ENCODE results near the gene VSIG1. TPM values are rescaled to one million over a fixed set of nuclear protein-coding genes. Genes with fewer than 3 reads are reported as not detected.

VSIG1 gene
- total RNA-seq, 1 donor, result not detected

- H3K4me3 ChIP-seq (ENCODE audit: insufficient read depth, low read length), result no peak overlapping the region
- no peak for TF ChIP-seq CTCF (IDR thresholded peaks at IDR 0.05; ENCODE audit: extremely low read depth, low read depth, low read length)
- H3K4me2 ChIP-seq (ENCODE audit: insufficient read depth, low read length), result no peak overlapping the region
- peaks cover 6% of the 10 kb centered on the region for H3K27me3 ChIP-seq (ENCODE audit: insufficient read depth, low read length)
- H2AFZ ChIP-seq (ENCODE audit: low read length), result no peak overlapping the region
- peaks cover 18% of the 10 kb centered on the region for H3K79me2 ChIP-seq (ENCODE audit: insufficient read depth, low read length)
- H4K20me1 ChIP-seq (ENCODE audit: insufficient read depth, low read length), result no peaks in the 10 kb centered on the region
- peaks cover 7% of the 10 kb centered on the region for H3K36me3 ChIP-seq (ENCODE audit: insufficient read depth, low read length)
- no peaks in the 10 kb centered on the region for H3K9me3 ChIP-seq (ENCODE audit: low read depth, low read length)
- H3K4me1 ChIP-seq (ENCODE audit: insufficient read depth, low read length), result no peaks in the 10 kb centered on the region
- no peak overlapping the region for H3K27ac ChIP-seq (ENCODE audit: low read depth, low read length)
- DNase-seq (ENCODE audit: insufficient read length, low spot score, missing footprints), result no peak
Observed at GRCh38 chrX:108087792-108088191, 42.9 kb downstream of the VSIG1 start.

- Histone ChIP-seq H3K9me3 (ENCODE audit: low read depth, low read length) (no peaks in the 10 kb centered on the region), H3K4me2 (ENCODE audit: insufficient read depth, low read length) (no peak overlapping the region), H3K4me1 (ENCODE audit: insufficient read depth, low read length) (no peaks in the 10 kb centered on the region), H3K27ac (ENCODE audit: low read depth, low read length) (no peak overlapping the region), H4K20me1 (ENCODE audit: insufficient read depth, low read length) (no peaks in the 10 kb centered on the region), H3K4me3 (ENCODE audit: insufficient read depth, low read length) (no peak overlapping the region), H3K36me3 (ENCODE audit: insufficient read depth, low read length) (peaks cover 7% of the 10 kb centered on the region), H3K79me2 (ENCODE audit: insufficient read depth, low read length) (peaks cover 18% of the 10 kb centered on the region), H3K27me3 (ENCODE audit: insufficient read depth, low read length) (peaks cover 6% of the 10 kb centered on the region), H2AFZ (ENCODE audit: low read length) (no peak overlapping the region)
- TF ChIP-seq CTCF (IDR thresholded peaks at IDR 0.05; ENCODE audit: extremely low read depth, low read depth, low read length), result no peak
- no peak for DNase-seq (ENCODE audit: insufficient read length, low spot score, missing footprints)
Observed at GRCh38 chrX:108088511-108088910, 43.6 kb downstream of the VSIG1 start.

GRCh38 chrX:108090491-108091263 is 45.8 kb downstream of the VSIG1 start:
- H3K36me3 ChIP-seq (ENCODE audit: insufficient read depth, low read length), result peaks cover 7% of the 10 kb centered on the region
- no peaks in the 10 kb centered on the region for H3K4me1 ChIP-seq (ENCODE audit: insufficient read depth, low read length)
- H3K4me3 ChIP-seq (ENCODE audit: insufficient read depth, low read length), result peak overlapping the region; percentile 72
- H3K9me3 ChIP-seq (ENCODE audit: low read depth, low read length), result no peaks in the 10 kb centered on the region
- peak overlapping the region; percentile 79 for H2AFZ ChIP-seq (ENCODE audit: low read length)
- peaks cover 2% of the 10 kb centered on the region for H3K27me3 ChIP-seq (ENCODE audit: insufficient read depth, low read length)
- H3K4me2 ChIP-seq (ENCODE audit: insufficient read depth, low read length), result peak overlapping the region; percentile 75
- H4K20me1 ChIP-seq (ENCODE audit: insufficient read depth, low read length), result no peaks in the 10 kb centered on the region
- H3K79me2 ChIP-seq (ENCODE audit: insufficient read depth, low read length), result peaks cover 18% of the 10 kb centered on the region
- DNase-seq (ENCODE audit: insufficient read length, low spot score, missing footprints), result no peak
- no peak for TF ChIP-seq CTCF (IDR thresholded peaks at IDR 0.05; ENCODE audit: extremely low read depth, low read depth, low read length)
- peak overlapping the region; percentile 86 for H3K27ac ChIP-seq (ENCODE audit: low read depth, low read length)

GRCh38 chrX:108091264-108091877 is 46.5 kb downstream of the VSIG1 start, which contains the start of the genes ATG4A and PSMD10:
Gene ATG4A, plus strand, starts transcription at chrX:108091778. Its CDS starts 49 bp downstream, at chrX:108091827.
Gene PSMD10, minus strand, starts transcription at chrX:108091542. Its CDS starts 22 bp downstream, at chrX:108091520.
- Histone ChIP-seq H3K79me2 (ENCODE audit: insufficient read depth, low read length) (peaks cover 18% of the 10 kb centered on the region), H2AFZ (ENCODE audit: low read length) (peak within 1 kb of the TSS; percentile 80), H3K4me3 (ENCODE audit: insufficient read depth, low read length) (peak within 1 kb of the TSS; percentile 72), H3K4me1 (ENCODE audit: insufficient read depth, low read length) (no peaks in the 10 kb centered on the region), H3K27me3 (ENCODE audit: insufficient read depth, low read length) (peaks cover 2% of the 10 kb centered on the region), H3K9me3 (ENCODE audit: low read depth, low read length) (no peaks in the 10 kb centered on the region), H3K27ac (ENCODE audit: low read depth, low read length) (peak within 1 kb of the TSS; percentile 86), H3K4me2 (ENCODE audit: insufficient read depth, low read length) (peak within 1 kb of the TSS; percentile 76), H4K20me1 (ENCODE audit: insufficient read depth, low read length) (no peaks in the 10 kb centered on the region), H3K36me3 (ENCODE audit: insufficient read depth, low read length) (peaks cover 7% of the 10 kb centered on the region)
- DNase-seq (ENCODE audit: insufficient read length, low spot score, missing footprints), result peak; percentile 86
- TF ChIP-seq CTCF (IDR thresholded peaks at IDR 0.05; ENCODE audit: extremely low read depth, low read depth, low read length), result no peak
